NCI-H187 (cell line): ENCODE results near the gene FSTL4.

Source experiments
- DNase-seq, 2 experiments: peaks; one replicate each; lab custom pipeline; 2025; lab: John Stamatoyannopoulos, UW

FSTL4 gene

GRCh38 chr5:133610489-133611356 lies 1.6 kb downstream of the FSTL4 start:
- DNase-seq = peak in 1 of 2 experiments; percentile 18

- no peak for DNase-seq
Measured at GRCh38 chr5:133607451-133607850, 4.9 kb downstream of the FSTL4 start.

GRCh38 chr5:133606835-133607234 lies 5.5 kb downstream of the FSTL4 start:
- DNase-seq = no peak

GRCh38 chr5:133605323-133605722 lies 7.0 kb downstream of the FSTL4 start:
- DNase-seq = no peak

DNA sequence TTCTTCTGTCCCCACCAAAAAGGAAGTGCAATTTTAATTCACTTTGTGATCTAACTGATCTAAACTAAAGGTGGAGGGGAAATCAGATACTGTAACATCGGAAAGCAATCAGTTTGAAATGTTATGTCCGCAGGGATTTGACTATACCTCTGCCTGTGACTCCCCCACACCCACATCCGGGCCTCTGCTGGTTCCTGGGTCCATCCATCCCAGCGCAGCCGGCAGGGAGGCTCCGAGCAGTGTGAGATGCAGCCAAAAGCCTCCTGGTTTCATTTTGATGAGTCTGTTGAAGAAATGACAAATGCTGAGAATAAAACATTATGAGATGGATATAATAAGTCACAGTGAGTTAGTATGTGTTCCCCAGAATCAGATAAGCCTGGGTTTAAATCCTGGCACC lies 8.6 kb downstream of the FSTL4 start:
- DNase-seq = no peak

- peak; percentile 19 to 27 for DNase-seq
Measured at GRCh38 chr5:133602835-133603380, 9.4 kb downstream of the FSTL4 start.

- DNase-seq = no peak
Measured at GRCh38 chr5:133599600-133599999, 12.7 kb downstream of the FSTL4 start.

DNA sequence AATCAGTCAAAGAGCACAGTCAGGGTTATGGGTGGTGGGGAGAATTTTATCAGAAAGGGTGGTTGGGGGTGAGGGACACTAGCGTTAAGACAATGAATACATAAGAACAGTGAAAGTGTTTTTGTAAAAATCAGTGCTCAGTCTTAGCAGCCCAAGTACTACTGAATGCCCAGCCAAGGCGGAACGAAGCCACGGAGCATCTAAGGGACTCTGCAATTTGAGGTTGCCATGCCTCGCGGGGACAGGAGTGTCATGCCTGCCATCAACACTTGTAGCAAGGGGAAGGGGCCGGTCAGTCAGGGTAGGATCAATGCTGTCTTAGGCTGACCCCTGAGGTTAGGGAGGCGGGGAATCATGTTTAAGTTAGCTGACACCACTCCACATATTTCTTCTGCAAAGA lies 13.3 kb downstream of the FSTL4 start:
- no peak for DNase-seq

DNA sequence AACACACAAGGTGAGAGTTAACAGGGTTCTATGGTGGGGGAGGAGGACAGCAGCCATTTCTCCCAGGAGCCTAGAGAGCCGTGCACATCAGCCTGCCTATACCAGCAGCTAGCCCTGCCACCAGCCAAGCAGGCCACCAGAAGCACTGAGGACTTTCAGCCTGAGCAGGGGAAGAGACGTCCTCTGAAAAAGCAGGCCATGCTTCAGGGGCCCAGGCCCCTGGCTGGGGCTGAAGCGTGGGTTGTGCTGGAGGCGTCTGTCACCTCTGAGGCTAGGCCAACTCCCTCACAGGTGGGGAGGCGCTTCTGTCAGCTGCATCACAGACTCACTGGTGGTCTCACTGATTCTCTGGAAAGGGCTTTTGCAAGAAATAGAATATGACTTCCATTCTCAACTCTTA lies 16.3 kb downstream of the FSTL4 start:
- no peak for DNase-seq

DNA sequence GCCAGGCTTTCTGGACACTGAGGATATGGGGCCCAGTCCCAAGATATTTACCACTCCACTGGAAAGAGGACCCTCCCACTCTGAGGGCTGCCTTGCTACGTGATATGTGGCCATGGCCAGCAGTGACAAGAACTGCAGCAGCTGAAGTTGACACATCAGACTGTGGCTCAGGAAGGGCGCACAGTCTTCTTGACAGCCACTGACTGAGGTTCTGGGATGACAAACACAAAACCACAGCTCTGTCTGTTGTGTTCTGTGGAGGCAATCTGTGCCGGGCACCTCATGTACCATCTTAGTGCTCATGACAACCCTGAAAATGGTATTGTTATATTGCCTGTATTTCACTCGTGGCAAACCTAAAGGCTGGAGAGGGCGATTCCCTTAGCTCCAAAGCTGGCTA lies 16.9 kb downstream of the FSTL4 start:
- DNase-seq = no peak

DNA sequence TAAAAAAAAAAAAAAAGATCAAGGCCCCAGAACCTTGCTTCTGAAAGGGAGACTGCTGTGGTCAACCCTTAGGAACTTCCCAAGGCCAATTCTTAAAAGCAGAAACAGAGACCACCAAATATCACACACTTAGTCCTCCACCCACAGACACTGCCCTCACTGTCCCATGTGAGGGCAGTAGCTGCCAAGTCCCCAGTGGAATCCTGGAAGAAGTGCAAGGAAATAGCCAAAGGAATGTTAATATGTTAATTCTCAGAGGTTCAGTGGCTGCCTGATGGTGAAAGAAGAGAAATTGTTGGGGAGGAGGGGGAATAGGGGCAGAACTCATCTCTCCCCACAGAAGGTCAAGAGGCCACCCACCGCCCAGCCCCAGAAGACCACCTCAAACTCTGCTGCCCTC lies 23.1 kb downstream of the FSTL4 start:
- DNase-seq = no peak

- no peak for DNase-seq
Measured at GRCh38 chr5:133582971-133583370, 29.4 kb downstream of the FSTL4 start.

DNA sequence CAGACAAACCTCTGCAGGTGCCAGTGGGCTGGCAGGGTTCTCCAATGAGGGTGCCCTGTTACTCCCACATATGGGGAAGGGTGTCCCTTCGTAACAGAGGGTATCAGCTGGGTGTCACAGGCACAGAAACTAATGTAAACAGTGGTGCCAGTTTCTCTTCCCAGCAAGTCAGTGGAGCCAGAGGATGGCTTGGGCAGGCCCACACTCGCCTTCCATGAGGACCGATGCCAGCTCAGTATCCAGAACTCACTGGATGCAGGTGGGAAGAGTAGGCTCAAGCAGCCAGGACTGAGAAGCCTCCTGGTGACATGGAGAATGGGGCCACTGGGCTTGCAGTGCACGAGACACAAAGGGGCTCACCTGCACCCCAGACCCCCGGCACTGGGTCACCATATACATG lies 30.4 kb downstream of the FSTL4 start:
- no peak for DNase-seq

- DNase-seq = no peak
Measured at GRCh38 chr5:133581348-133581747, 31.0 kb downstream of the FSTL4 start.

DNA sequence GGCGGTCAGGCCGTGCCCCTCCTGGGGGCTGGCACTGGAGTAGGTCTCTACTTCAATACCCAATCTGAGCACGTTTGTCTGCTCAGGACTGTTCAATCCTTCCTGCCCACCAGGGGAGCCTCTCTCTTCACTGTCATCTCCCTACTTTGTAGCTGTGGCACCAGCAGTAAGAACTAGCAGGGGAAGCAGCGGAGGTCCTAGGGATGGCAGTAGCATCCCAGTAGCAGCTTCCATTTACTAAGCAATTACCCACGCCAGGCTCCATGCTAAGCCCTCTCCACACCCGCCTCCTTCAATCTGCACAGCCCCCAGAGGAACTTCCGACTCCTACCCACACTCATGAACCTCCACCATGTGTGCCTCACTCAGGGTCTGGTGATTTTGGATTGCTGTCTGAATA lies 31.7 kb downstream of the FSTL4 start:
- DNase-seq = no peak

GRCh38 chr5:133579766-133580165 lies 32.6 kb downstream of the FSTL4 start:
- DNase-seq = no peak

DNA sequence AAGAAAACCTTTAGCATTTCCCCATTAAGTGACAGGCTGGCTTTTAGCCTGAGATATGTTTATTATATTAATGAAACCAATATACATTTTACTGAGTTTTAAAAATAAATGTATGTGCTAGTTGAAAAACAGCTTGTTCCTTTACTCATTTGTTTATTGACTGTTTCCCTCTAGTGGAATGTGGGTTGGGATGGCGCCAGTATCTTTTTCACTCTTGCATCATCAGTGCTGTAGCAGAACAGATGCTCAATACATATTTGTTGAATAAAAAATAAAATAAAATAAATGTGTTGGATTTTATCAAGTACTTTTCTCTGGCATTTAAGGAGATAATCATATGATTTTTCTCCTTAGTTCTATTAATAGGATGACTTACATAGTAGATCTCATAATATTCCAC lies 43.0 kb downstream of the FSTL4 start:
- DNase-seq = no peak

DNA sequence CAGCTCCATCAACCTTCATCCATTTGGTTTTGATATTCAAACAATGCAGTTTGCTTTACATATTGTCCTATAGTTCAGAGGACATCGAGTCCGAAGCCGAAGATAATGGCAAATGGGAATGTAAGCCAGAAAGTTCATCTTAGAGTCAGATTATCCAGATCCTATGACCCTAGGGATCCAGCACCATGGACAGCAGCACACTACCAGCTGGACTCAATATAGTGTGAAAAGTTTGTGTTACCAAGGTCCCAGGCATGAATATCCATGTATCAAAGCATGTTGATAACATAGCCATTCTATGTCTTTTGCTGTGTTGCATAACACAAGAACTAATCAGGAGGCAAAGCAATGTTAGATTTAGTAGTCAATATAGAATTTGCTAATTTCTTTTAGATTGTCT lies 46.3 kb downstream of the FSTL4 start:
- DNase-seq = no peak

- DNase-seq = no peak
Measured at GRCh38 chr5:133564921-133565565, 47.3 kb downstream of the FSTL4 start.

GRCh38 chr5:133562554-133562953 lies 49.8 kb downstream of the FSTL4 start:
- no peak for DNase-seq

GRCh38 chr5:133559960-133560359 lies 52.4 kb downstream of the FSTL4 start:
- no peak for DNase-seq

DNA sequence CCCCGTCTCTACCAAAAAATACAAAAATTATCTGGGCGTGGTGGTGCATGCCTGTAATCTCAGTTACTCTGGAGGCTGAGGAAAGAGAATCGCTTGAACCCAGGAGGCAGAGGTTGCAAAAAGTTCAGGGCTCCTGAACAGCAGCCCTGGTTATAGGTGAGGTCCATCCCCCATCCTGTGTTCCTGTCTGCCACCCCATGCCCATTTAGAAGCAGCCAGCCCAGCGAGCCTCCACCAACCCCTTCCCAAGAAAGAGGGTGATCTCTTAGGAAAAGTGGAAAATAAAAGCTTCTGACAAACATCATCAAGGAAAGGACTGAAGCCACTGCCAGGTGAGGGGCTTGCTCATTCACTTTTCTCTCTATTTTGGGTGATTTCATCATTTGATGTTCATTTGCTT lies 55.8 kb downstream of the FSTL4 start:
- DNase-seq = no peak

DNA sequence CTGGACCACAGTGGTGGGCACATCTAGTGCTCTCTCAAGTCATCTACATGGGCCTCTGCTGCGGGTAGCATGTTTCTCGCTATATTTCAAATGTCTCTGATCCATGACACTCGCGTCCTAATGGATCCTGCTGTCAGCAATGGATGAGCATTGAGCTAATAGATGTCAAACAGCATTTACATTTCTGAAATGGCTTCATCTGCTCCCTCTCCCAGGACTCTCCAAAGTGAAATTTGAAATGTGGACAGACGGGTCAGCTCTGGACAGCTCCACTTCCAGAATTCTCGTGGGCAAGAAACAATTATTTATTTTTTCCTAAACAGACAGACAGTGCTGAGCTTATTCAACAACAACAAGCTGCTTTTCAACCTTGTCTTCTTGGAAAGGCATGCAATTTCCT lies 58.1 kb downstream of the FSTL4 start:
- no peak for DNase-seq
